ENCODE data around the gene TP63.

DNA sequence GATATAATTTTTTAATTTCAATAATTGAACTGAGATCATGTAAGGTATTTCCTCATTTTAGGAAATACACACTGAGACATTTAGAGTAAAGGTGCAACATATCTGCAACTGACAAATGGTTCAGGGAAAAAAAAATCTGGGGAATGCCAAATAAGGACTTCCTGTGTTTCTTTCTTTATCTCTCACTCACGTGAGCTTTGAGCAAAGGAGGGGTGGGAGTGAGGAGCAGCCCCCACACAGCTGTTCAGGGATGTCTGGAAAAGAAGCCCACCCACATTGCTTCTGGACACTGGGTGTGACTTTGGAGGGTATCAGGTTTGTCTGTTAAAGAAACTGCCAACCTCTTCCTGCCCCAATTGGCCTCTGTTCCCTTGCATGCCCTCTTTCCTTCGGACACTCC, 5.6 kb upstream of the TP63 start:
- TF ChIP-seq, protein P1, sequence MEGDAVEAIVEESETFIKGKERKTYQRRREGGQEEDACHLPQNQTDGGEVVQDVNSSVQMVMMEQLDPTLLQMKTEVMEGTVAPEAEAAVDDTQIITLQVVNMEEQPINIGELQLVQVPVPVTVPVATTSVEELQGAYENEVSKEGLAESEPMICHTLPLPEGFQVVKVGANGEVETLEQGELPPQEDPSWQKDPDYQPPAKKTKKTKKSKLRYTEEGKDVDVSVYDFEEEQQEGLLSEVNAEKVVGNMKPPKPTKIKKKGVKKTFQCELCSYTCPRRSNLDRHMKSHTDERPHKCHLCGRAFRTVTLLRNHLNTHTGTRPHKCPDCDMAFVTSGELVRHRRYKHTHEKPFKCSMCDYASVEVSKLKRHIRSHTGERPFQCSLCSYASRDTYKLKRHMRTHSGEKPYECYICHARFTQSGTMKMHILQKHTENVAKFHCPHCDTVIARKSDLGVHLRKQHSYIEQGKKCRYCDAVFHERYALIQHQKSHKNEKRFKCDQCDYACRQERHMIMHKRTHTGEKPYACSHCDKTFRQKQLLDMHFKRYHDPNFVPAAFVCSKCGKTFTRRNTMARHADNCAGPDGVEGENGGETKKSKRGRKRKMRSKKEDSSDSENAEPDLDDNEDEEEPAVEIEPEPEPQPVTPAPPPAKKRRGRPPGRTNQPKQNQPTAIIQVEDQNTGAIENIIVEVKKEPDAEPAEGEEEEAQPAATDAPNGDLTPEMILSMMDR (IDR thresholded peaks at IDR 0.05), result no peak
- TF ChIP-seq POLR2A (IDR thresholded peaks at IDR 0.05), result no peak
